Spleen (tissue), 7 donors: ENCODE measurements around the gene MYOF.

Experiments used
- POLR2A ChIP-seq, 3 donors: fragments of 450-650 bp; IDR thresholded peaks; one replicate each; pipeline ENCODE4 v1.5.1; 2017; ENCODE audit warnings: antibody characterized with exemption in 3 of 3, mild to moderate bottlenecking in 1 of 3
- POLR2AphosphoS5 ChIP-seq, 3 donors: sonication (generic); formaldehyde crosslinking; IDR thresholded peaks; one replicate each; pipeline ENCODE4 v1.5.1; 2017; ENCODE audit warnings: antibody characterized with exemption in 3 of 3
- TF ChIP-seq, protein P1 (sequence below), 11 experiments: fragments of 200-600 bp in 7 of 11; fragments of 450-650 bp in 4 of 11; sonication (generic) in 4 of 11; IDR thresholded peaks in 8 of 11; conservative IDR thresholded peaks in 3 of 11; 1 replicate in 7 of 11; 2 replicates in 4 of 11; pipeline versions ENCODE4 v1.4.0 to v1.8.0; 2016 to 2021; ENCODE audit warnings: antibody characterized with exemption in 11 of 11, inconsistent platforms in 4 of 11, mild to moderate bottlenecking in 1 of 11
- donor health status: DM: no; HTN: no; CAD: no; lungs with moderate emphysema.
- donor health status: DM: no; HTN: no; CAD: no.
- donor health status: DM: no; HTN: no; CAD: no.

DNA sequence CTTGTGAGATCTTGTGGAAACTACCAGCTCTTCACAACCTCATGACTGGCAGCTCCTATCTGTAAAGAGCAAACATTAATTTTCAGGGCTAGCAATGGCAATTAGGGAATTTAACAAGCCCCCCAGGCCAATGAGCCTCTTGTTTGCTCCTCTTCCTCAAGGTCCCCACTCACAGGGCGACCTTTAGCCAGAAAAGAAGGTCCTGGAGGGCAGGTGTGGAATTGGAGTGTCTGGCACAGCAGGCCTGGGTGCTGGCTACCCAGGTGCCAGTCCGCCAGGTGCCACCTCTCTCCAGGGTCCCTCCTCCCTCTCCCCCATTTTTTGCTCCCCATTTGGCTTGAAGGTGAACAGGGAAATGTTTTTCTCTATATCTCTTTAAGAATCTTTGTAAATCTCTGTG is 12.4 kb upstream of the MYOF start:
- TF ChIP-seq, protein P1, sequence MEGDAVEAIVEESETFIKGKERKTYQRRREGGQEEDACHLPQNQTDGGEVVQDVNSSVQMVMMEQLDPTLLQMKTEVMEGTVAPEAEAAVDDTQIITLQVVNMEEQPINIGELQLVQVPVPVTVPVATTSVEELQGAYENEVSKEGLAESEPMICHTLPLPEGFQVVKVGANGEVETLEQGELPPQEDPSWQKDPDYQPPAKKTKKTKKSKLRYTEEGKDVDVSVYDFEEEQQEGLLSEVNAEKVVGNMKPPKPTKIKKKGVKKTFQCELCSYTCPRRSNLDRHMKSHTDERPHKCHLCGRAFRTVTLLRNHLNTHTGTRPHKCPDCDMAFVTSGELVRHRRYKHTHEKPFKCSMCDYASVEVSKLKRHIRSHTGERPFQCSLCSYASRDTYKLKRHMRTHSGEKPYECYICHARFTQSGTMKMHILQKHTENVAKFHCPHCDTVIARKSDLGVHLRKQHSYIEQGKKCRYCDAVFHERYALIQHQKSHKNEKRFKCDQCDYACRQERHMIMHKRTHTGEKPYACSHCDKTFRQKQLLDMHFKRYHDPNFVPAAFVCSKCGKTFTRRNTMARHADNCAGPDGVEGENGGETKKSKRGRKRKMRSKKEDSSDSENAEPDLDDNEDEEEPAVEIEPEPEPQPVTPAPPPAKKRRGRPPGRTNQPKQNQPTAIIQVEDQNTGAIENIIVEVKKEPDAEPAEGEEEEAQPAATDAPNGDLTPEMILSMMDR (IDR thresholded peaks at IDR 0.05 in 8 of 11, conservative IDR thresholded peaks at IDR 0.05 in 3 of 11): no peak
- TF ChIP-seq POLR2A (IDR thresholded peaks at IDR 0.05) (no peak), POLR2AphosphoS5 (IDR thresholded peaks at IDR 0.05) (no peak)
